Neural progenitor cell (in vitro differentiated cells): ENCODE data around the gene TRAPPC2L.

Source experiments
- EZH2 ChIP-seq: fragments of 200-600 bp; sonication (generic); IDR thresholded peaks from 2 replicates; pipeline ENCODE4 v1.6.1; 2017; ENCODE audit warnings: antibody characterized with exemption, mild to moderate bottlenecking, moderate library complexity
- EZH2phosphoT487 ChIP-seq: fragments of 200-600 bp; sonication (generic); IDR thresholded peaks from 2 replicates; pipeline ENCODE4 v1.6.1; 2017; ENCODE audit warnings: antibody characterized with exemption
- TF ChIP-seq, protein P1 (sequence below): fragments of 200-600 bp; sonication (generic); IDR thresholded peaks from 2 replicates; pipeline ENCODE4 v1.5.1; 2017; ENCODE audit warnings: antibody characterized with exemption, mild to moderate bottlenecking

DNA sequence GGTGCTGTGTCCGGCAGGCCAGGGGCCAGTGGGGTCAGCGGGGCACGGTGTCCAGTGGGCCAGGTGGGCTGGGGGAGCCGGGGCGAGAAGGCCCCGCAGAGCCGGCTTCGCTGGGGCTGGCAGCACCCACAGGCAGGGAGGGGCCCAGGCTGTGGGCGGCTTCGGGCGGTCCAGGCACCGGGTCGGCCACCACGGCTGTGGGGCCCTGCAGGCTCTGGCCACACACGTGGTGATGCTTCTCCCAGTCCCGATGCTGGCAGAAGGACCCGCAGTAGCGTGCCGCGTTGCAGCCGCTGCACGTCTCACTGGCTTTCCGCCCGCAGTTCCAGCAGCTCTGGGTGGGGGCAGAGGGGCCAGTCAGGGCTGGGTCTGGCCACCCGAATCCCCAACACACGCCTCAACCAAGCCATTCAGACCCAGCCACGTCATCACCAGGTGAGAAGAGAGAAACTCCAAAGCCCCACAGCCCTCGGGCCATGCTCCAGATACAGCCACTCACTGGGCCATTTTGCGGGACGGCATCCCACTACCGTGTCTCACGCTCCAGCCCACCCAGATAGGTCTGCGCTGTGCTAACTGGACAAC is 20.1 kb downstream of the TRAPPC2L start:
- TF ChIP-seq, protein P1, sequence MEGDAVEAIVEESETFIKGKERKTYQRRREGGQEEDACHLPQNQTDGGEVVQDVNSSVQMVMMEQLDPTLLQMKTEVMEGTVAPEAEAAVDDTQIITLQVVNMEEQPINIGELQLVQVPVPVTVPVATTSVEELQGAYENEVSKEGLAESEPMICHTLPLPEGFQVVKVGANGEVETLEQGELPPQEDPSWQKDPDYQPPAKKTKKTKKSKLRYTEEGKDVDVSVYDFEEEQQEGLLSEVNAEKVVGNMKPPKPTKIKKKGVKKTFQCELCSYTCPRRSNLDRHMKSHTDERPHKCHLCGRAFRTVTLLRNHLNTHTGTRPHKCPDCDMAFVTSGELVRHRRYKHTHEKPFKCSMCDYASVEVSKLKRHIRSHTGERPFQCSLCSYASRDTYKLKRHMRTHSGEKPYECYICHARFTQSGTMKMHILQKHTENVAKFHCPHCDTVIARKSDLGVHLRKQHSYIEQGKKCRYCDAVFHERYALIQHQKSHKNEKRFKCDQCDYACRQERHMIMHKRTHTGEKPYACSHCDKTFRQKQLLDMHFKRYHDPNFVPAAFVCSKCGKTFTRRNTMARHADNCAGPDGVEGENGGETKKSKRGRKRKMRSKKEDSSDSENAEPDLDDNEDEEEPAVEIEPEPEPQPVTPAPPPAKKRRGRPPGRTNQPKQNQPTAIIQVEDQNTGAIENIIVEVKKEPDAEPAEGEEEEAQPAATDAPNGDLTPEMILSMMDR: no peak
- no peak for TF ChIP-seq EZH2
- no peak for TF ChIP-seq EZH2phosphoT487
